GM12878 (cell line): ENCODE results near the gene TCEANC. TPM values are rescaled to one million over a fixed set of nuclear protein-coding genes. Genes with fewer than 3 reads are reported as not detected.

Source experiments
- BRCA1 ChIP-seq: IDR thresholded peaks from 2 replicates; pipeline ENCODE4 v1.6.1; 2011; ENCODE audit warnings: low read depth, low read length, improper control_type of control experiment
- CHD4 ChIP-seq: fragments of 200-600 bp; sonication (generic); IDR thresholded peaks from 2 replicates; pipeline ENCODE4 v1.6.1; 2016; ENCODE audit warnings: mild to moderate bottlenecking
- HCFC1 ChIP-seq: fragments of 150-350 bp; IDR thresholded peaks from 2 replicates; pipeline ENCODE4 v1.6.1; 2014; ENCODE audit warnings: low read length
- JUND ChIP-seq: IDR thresholded peaks from 2 replicates; pipeline ENCODE4 v1.6.1; 2012; ENCODE audit warnings: low read depth, mild to moderate bottlenecking, low read length, improper control_type of control experiment, moderate library complexity
- MYB ChIP-seq: fragments of 150-350 bp; IDR thresholded peaks from 2 replicates; pipeline ENCODE4 v1.6.1; 2014; ENCODE audit warnings: mild to moderate bottlenecking, low read depth, low read length, borderline replicate concordance
- NR2C1 ChIP-seq: fragments of 450-650 bp; IDR thresholded peaks from 2 replicates; pipeline ENCODE4 v1.6.1; 2017; ENCODE audit warnings: antibody characterized with exemption, mild to moderate bottlenecking, moderate library complexity
- SIX5 ChIP-seq: IDR thresholded peaks from 2 replicates; pipeline ENCODE4 v1.6.1; 2011; ENCODE audit warnings: mild to moderate bottlenecking, low read depth, low read length, moderate library complexity; ENCODE audit not compliant: severe bottlenecking
- SMAD1 ChIP-seq: fragments of 450-650 bp; IDR thresholded peaks from 2 replicates; pipeline ENCODE4 v1.6.1; 2018; ENCODE audit warnings: mild to moderate bottlenecking, low read depth; ENCODE audit not compliant: partially characterized antibody
- TBL1XR1 ChIP-seq: IDR thresholded peaks from 2 replicates; pipeline ENCODE4 v1.6.1; 2012; ENCODE audit warnings: low read depth, low read length, improper control_type of control experiment
- USF2 ChIP-seq: IDR thresholded peaks from 2 replicates; pipeline ENCODE4 v1.6.1; 2011; ENCODE audit warnings: low read depth, low read length, improper control_type of control experiment, borderline replicate concordance
- polyA plus RNA-seq, 11 experiments: library from polyadenylated mRNA; depleted of rRNA in 4 of 11; unstranded in 6 of 11; stranded (reverse) in 5 of 11; fragments of >200 nt; fragmentation: Nextera tagmentation in 4 of 11; fragmentation: Illumina TruSeq in 1 of 11; extraction: Ambion mirVana in 4 of 11; extraction: Trizol in 1 of 11; gene quantifications; 1 replicate in 1 of 11; 2 replicates in 10 of 11; pipeline versions ENCODE4 v1.2.1 to v1.2.3, GENCODE V29; 2011 to 2016; ENCODE audit warnings: inconsistent platforms in 2 of 11, missing spikeins in 2 of 11, low read depth in 1 of 11
- total RNA-seq, 4 experiments: library from RNA; depleted of rRNA in 3 of 4; stranded (reverse); fragments of >200 nt in 3 of 4; fragmentation: Illumina TruSeq in 1 of 4; extraction: Trizol in 1 of 4; gene quantifications; 2 replicates each; pipeline versions ENCODE4 v1.2.1 to v1.2.3, GENCODE V29; 2013 to 2021
- TF ChIP-seq, protein P1 (sequence below): IDR thresholded peaks from 2 replicates; pipeline ENCODE4 v1.6.1; 2011; ENCODE audit warnings: borderline replicate concordance, low read depth, mild to moderate bottlenecking, moderate library complexity, mixed read lengths, low read length; ENCODE audit not compliant: insufficient read depth; ENCODE audit errors: extremely low read length

Gene TCEANC
- total and polyA plus RNA-seq, 10 of the 15 experiments (the other 5 are each of a cell fraction or from before 2014, with no cell fraction given) = 1.1 to 4.9 (median 2.9) TPM

GRCh38 chrX:13651150-13651549 is 1.8 kb upstream of the TCEANC start (continued):
- no peak for TF ChIP-seq MYB
- no peak for TF ChIP-seq HCFC1
- no peak for TF ChIP-seq CHD4
- no peak for TF ChIP-seq TBL1XR1
- TF ChIP-seq BRCA1 = no peak
- TF ChIP-seq SMAD1 = no peak
- no peak for TF ChIP-seq NR2C1
- no peak for TF ChIP-seq JUND
- TF ChIP-seq USF2 = no peak
- TF ChIP-seq SIX5 = no peak
- TF ChIP-seq, protein P1, sequence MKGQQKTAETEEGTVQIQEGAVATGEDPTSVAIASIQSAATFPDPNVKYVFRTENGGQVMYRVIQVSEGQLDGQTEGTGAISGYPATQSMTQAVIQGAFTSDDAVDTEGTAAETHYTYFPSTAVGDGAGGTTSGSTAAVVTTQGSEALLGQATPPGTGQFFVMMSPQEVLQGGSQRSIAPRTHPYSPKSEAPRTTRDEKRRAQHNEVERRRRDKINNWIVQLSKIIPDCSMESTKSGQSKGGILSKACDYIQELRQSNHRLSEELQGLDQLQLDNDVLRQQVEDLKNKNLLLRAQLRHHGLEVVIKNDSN = no peak
- TF ChIP-seq, all 136 proteins: peak for 0
